Brain microvascular endothelial cell (primary cell): ENCODE data around the gene SHISA6.

ENCODE experiments used
- DNase-seq: peaks from one replicate; pipeline ENCODE4 v3.0.0-alpha.2; 2020
- H3K27ac ChIP-seq: fragments of 250-450 bp; sonication (Bioruptor Pico); 2 replicates; pipeline ENCODE4 v1.5.1; 2020; ENCODE audit warnings: mild to moderate bottlenecking, moderate library complexity
- H3K27me3 ChIP-seq: fragments of 250-450 bp; sonication (Bioruptor Pico); replicated peaks from 2 replicates; pipeline ENCODE4 v1.5.1; 2020; ENCODE audit warnings: mild to moderate bottlenecking
- H3K36me3 ChIP-seq: fragments of 250-450 bp; sonication (Bioruptor Pico); replicated peaks from 2 replicates; pipeline ENCODE4 v1.5.1; 2020; ENCODE audit warnings: mild to moderate bottlenecking
- H3K4me3 ChIP-seq: 2 replicates; pipeline ENCODE4 v1.5.1; 2011; ENCODE audit warnings: low read depth, mild to moderate bottlenecking, control low read depth, low read length, moderate library complexity
- in situ Hi-C: cut with HindIII; loops from 2 replicates; pipeline ENCODE4 v1.10.0; 2017; ENCODE audit warnings: low sequenced_read_pairs, low pct_ligation_motif_present
- TF ChIP-seq, protein P1 (sequence below): IDR thresholded peaks from 2 replicates; pipeline ENCODE4 v1.5.1; 2011; ENCODE audit warnings: low read depth, mild to moderate bottlenecking, moderate library complexity, low read length, control low read depth, inconsistent platforms; ENCODE audit errors: missing control alignments

Gene SHISA6

DNA sequence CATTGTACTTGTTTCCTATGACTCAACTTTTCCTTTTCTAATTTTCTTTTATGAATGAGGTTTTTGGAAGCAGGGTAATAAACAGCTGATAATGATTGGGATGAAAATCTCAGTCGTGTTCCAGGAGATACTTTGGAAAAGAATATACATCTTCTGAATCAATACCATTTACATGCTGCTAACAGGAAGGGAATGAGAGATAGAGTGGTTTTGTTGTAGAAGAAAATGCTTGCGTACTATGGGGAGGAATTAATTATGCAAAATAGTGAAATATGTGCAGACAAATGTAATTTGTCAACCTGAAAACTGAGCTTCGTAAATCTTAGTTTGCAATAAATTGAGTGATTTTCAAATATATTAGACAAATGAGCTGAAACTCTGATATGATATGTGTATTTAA is 24.0 kb upstream of the SHISA6 start:
- Histone ChIP-seq H3K4me3 (no peak overlapping the region), H3K27me3 (no peaks in the 10 kb centered on the region), H3K27ac (no peak overlapping the region), H3K36me3 (no peaks in the 10 kb centered on the region)
- in situ Hi-C loops, result no loop called here
- no peak for DNase-seq
- TF ChIP-seq, protein P1, sequence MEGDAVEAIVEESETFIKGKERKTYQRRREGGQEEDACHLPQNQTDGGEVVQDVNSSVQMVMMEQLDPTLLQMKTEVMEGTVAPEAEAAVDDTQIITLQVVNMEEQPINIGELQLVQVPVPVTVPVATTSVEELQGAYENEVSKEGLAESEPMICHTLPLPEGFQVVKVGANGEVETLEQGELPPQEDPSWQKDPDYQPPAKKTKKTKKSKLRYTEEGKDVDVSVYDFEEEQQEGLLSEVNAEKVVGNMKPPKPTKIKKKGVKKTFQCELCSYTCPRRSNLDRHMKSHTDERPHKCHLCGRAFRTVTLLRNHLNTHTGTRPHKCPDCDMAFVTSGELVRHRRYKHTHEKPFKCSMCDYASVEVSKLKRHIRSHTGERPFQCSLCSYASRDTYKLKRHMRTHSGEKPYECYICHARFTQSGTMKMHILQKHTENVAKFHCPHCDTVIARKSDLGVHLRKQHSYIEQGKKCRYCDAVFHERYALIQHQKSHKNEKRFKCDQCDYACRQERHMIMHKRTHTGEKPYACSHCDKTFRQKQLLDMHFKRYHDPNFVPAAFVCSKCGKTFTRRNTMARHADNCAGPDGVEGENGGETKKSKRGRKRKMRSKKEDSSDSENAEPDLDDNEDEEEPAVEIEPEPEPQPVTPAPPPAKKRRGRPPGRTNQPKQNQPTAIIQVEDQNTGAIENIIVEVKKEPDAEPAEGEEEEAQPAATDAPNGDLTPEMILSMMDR, result no peak

DNA sequence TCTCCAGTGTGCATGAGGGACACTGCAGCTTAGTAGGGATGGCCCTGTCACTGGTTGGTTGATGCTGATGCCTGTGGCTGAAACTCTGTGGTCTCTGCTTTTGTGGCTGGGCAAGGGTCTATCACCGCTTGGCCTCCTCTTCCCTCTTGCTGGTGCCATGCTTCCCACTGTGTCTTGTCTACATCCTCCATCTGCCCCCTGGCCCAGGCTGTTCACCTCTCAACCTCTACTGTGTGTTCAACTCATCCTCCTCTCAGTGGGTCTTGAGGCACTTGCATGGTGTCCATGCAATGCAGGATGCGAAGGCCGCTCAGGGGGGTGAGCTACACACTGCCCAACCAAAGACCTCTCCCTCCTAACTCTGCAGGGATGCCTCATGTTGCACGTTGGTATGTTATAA is 19.8 kb upstream of the SHISA6 start:
- in situ Hi-C loops, result no loop called here
- no peaks in the 10 kb centered on the region for H3K27me3 ChIP-seq
- TF ChIP-seq, protein P1, result no peak
- no peak for DNase-seq
- H3K27ac ChIP-seq, result no peak overlapping the region
- no peaks in the 10 kb centered on the region for H3K36me3 ChIP-seq
- no peak overlapping the region for H3K4me3 ChIP-seq

DNA sequence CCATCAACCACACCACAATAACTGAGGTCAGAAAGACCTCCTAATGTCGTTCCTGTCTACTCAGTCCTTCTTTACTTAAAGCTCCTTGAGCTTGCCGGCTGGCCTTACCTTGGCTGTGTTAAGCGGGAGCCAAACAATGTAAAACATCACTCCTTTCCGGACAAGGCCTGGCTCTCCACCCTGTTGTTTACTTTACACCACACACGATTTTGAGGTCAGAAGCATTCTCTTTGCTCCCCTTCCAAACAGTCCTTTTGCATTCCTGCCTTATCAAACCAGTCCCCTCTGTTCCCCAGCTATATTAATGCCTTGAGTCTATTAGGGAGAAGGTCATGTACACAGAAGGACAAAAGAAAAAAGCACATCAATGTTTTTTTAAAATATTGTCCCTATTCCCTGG is 19.3 kb upstream of the SHISA6 start:
- in situ Hi-C loops, result no loop called here

DNA sequence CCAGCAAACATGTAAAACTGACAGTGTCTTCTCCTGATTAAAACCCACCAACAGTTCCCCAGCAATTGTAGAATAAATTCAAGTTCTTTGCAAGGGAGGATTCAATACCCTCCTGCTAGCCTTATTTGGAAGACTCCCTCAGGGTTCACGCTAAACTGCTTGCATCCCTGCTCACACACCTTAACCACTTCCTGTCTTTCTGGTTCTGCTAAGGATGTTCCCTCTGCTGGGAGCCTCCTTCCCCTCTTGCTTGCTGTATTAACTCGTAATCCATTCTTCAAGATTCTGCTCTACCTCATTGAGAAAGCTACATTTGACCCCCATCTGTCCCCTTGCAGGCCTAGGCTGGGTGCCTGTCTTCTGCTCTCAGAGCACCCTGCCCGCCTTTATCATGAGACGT is 2.3 kb upstream of the SHISA6 start:
- H3K27ac ChIP-seq, result no peak overlapping the region
- H3K4me3 ChIP-seq, result no peak overlapping the region
- H3K27me3 ChIP-seq, result peaks cover 16% of the 10 kb centered on the region
- no peaks in the 10 kb centered on the region for H3K36me3 ChIP-seq
- in situ Hi-C loops, result no loop called here
- no peak for DNase-seq
- TF ChIP-seq, protein P1, result no peak

More for the DNA sequence above, 19.3 kb upstream of the SHISA6 start:
- no peak for DNase-seq
- Histone ChIP-seq H3K36me3 (no peaks in the 10 kb centered on the region), H3K4me3 (no peak overlapping the region), H3K27me3 (no peaks in the 10 kb centered on the region), H3K27ac (no peak overlapping the region)
- TF ChIP-seq, protein P1, result no peak

DNA sequence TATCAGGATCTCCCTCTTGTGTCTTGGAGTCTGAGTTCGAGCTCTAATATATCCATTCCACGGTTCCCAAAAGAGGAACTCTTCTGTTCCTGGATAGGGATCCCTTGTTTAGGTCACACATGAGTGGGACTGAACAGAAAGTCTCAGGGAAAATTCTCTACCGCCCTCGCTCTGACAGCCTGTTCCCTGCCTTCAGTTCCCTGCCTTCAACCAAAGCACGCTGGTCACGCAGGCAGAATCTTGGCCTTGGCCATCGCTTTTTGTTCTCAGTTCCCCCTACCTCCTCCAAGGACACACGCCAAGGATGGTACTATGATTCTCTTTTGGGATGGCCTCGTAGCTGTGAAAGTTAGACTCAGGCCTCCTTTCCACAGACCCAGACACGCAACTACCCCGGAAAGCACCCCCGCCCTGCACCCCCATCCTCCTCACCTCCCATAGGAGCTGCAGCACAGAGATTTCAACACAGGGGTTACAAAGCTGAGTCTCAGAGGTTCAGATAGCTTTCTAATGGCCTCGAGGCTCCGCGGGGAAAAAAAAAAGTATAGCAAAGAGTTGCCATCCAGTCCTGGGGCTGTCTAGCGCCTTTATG is 1.5 kb upstream of the SHISA6 start:
- H3K27me3 ChIP-seq, result peaks cover 16% of the 10 kb centered on the region
- TF ChIP-seq, protein P1, result no peak
- no peak for DNase-seq
- in situ Hi-C loops, result no loop called here
- no peaks in the 10 kb centered on the region for H3K36me3 ChIP-seq
- H3K27ac ChIP-seq, result no peak overlapping the region
- no peak overlapping the region for H3K4me3 ChIP-seq
